C4-2B (cell line): ENCODE measurements around the gene TMEM181.

Source experiments
- ZFX ChIP-seq: fragments of 450-650 bp; IDR thresholded peaks from 2 replicates; pipeline ENCODE4 v1.6.1; 2017
- TF ChIP-seq, protein P1 (sequence below): fragments of 450-650 bp; conservative IDR thresholded peaks from 2 replicates; pipeline ENCODE4 v1.5.1; 2017; ENCODE audit warnings: mild to moderate bottlenecking

DNA sequence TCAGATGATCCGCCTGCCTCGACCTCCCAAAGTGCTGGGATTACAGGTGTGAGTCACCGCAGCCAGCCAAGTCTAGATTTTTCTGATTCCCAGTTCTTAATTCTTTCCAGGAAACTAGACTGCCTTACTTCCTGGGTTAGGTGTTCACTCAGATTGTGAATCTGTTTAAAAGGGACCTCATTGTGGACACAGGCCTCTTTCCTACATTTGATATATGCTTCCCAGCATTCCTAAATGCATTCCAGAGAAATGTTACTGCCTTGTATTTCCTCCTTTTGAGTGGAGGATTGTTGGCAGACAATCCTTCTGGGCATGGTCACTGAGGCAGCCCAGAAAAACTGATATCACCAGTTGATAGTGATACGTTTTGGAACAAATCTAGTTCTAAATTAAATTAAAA is 15.7 kb downstream of the TMEM181 start:
- TF ChIP-seq, protein P1, sequence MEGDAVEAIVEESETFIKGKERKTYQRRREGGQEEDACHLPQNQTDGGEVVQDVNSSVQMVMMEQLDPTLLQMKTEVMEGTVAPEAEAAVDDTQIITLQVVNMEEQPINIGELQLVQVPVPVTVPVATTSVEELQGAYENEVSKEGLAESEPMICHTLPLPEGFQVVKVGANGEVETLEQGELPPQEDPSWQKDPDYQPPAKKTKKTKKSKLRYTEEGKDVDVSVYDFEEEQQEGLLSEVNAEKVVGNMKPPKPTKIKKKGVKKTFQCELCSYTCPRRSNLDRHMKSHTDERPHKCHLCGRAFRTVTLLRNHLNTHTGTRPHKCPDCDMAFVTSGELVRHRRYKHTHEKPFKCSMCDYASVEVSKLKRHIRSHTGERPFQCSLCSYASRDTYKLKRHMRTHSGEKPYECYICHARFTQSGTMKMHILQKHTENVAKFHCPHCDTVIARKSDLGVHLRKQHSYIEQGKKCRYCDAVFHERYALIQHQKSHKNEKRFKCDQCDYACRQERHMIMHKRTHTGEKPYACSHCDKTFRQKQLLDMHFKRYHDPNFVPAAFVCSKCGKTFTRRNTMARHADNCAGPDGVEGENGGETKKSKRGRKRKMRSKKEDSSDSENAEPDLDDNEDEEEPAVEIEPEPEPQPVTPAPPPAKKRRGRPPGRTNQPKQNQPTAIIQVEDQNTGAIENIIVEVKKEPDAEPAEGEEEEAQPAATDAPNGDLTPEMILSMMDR: no peak
- no peak for TF ChIP-seq ZFX
